Measurements from ENCODE around the gene MYD88.

Gene MYD88

DNA sequence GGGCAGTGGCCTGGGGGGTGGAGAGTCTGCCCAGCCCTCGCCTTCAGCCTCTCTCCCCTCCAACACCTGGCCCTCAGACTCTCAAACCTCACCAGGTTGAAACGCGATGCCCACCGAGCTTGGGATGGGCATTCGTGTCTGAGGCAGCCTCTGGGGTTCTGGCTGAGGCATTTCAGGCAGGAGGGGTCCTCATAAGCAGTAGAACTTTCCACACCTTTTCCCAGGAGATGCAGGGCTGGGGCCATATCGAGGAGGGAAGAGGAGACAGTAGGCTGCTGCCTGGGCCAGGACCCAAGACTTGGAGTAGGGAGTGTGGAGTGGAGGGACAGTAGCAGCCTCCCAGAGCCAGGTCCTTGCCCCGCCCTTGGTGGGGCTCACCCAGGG lies 26.1 kb upstream of the MYD88 start:
- DNase-seq (ENCODE audit: low spot score), result no peak

DNA sequence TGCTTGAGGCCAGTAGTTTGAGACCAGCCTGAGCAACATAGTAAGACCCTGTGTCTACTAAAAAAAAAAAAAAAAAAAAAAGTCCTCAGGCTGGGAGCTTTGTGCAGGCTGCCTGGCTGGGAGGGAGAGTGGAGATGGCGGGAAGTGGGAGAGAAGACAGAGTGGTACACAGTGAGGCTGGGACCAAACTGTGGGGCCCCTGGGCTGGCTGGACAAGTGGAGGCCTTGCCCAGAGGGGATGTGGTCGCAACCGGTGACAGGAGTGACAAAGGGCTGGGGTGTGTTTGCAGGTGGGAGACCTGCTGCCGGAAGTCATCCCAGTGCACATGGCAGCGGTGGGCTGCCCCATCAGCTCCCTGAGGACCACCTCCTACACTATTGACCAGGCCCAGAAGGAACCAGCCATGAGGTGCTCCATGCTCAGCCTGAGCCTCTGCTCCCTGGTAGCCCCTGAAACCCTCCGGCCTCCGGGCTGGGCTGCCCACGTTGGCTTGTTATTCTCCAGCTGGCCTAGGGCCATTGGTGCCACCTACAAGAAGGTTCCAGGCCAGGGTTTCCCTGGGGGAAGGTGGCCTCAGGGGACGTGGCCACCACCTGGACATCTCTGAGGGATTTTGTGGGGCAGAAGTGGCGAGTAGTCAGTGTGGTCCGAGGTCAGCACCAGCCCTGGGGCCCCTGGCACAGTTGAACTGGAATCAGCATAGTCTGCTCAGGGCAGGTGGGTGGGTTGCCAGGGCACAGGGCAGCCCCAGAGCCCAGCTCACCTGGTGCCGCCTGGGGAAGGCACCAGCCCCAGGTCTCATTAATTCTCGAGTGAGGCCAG lies 24.2 kb upstream of the MYD88 start:
- no peak for DNase-seq (ENCODE audit: low spot score)

DNA sequence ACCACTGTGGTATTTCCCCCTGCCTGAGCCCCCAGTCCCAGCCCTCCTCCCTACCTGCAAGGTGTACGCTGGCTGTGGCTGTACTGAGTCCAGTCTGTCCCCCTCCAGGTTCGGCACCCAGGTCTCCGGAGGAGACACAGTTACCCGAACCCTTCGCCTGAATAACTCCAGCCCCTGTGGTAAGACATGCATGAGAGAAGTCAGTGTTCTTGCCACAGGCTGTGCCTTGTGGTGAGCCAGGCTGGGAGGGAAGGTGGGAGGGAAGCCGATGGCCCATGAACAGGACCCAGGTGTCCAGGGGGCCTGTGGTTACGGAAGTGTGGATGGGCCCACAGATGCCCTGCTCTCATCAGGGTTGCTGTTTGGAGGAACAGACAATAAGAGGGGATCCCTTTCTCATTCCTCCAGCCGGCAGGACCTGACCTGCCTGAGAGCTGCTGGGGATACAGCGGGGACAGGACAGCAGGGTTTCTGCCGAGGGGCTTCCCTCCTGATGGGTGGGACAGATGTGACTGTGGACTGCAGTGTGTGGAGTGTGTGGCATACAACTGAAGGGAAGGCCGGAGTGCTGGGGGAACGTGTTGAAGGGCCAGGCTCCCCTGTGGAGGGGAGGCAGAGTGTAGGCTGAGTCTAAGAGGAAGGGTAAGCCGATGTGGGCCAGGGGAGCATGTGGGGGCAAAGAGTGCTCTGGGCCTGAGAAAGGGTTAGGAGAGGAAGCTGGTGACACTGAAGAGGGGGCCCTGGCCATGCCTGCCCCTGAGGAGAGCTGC lies 23.4 kb upstream of the MYD88 start:
- DNase-seq (ENCODE audit: low spot score), result no peak

DNA sequence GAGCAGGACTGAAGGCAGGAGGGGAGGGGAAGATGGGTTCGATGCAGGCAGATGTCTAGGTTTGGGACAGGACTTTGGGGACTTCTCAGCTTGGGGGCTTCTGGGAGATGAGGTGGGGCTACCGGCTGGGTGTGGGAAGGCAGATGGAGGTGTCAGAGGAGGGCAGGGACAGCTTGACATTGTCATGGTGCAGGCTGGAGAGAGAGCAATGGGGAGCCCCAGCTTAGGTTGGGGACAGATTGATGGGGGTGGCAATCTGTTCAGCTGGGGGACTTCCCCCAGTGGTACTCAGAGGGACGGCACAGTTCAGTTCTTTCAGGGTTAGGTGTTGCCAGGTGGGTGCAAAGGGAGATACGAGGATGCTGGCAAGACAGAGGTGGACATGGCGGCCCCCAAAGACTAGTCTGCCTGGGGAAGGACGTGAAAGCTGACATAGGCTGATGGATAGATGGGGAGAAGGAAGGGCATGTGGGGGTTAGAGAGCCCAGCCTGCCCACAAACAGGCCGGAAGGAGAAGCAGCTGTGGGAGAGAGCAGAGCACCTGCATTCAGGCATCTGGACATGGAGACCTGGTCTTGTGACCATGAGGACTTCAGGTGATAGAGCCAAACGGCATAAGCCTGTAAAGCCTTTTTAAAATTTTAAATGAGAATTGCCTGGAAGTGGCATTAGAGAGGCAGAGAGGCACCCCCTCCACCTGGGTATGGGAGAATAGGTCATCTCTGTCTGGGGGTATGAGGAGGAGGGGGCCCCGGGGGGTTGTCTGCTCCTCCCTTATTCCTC lies 22.6 kb upstream of the MYD88 start:
- DNase-seq (ENCODE audit: low spot score), result no peak

DNA sequence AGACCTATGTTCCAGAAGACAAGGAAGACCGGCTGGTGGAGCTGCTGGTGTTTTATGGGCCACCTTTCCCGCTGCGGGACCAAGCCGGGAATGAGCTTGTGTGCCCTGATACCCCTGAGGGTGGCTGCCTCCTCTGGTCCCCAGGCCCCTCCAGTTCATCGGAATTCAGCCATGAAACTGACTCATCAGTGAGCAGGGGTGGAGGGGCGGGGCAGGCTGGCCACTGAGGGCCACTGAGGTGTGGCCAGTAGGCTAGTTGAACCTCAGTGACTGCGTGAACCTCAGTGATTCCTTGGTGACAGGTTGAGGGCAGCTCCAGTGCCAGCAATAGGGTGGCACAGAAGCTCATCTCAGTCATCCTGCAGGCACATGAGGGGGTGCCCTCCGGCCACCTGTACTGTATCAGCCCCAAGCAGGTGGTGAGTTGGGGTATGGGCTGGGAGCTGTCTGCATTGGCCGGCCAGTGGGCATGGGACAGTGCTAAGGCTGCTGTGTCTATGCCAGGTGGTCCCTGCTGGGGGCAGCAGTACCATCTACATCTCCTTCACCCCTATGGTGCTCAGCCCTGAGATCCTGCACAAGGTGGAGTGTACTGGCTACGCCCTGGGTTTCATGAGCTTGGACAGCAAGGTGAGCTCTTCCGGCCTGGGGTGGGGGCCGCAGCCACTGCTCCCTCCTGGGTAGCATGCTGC lies 21.8 kb upstream of the MYD88 start:
- DNase-seq (ENCODE audit: low spot score), result no peak

DNA sequence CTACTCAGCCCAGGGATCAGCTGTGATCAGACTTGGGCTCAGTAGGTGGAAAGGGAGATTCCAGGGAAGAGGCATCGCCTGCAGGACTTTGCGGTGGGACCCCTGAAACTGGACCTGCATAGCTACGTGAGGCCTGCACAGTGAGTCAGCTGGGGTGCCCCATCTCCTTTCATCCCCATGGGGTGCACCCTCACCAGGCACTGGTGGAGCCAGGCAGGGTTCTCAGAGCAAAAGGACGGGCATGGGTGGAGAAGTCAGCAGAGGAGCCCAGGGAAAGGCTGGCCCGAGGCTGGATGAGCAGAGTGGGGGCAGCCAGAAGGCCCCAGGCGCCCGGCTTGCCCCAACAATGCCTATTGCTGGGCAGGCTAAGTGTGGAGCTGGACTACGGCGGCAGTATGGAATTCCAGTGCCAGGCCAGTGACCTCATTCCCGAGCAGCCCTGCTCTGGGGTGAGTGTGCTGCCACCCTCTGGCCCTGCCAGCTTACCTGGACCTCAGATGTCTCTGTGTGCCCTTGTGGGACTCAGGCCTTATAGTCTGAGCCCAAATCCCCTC lies 21.2 kb upstream of the MYD88 start:
- no peak for DNase-seq (ENCODE audit: low spot score)

DNA sequence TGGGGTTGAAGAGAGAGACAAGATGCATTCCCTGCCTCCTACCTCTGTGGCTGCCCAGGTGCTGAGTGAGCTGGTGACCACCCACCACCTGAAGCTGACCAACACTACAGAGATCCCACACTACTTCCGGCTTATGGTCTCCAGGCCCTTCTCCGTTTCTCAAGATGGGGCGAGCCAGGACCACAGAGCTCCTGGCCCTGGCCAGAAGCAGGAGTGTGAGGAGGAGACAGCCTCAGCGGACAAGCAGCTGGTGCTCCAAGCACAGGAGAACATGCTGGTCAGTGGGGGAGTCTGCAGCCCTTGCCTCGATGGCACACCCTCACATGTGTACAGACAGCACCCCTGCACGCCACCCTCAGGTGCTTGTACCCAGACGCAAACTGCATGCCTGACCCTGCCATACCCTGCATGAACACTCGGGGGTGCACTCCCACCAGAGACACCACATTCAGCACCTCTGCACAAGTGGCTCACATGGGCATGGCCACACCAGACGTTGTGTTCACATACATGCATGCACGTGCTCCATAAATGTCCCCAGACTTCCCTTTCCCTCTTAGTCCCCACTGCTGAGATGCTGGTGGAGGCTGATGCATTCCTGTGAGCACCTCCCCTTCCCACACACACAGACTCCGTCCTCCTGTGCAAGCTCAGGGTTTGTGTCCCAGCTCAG lies 20.6 kb upstream of the MYD88 start:
- DNase-seq (ENCODE audit: low spot score), result peak; percentile 40

DNA sequence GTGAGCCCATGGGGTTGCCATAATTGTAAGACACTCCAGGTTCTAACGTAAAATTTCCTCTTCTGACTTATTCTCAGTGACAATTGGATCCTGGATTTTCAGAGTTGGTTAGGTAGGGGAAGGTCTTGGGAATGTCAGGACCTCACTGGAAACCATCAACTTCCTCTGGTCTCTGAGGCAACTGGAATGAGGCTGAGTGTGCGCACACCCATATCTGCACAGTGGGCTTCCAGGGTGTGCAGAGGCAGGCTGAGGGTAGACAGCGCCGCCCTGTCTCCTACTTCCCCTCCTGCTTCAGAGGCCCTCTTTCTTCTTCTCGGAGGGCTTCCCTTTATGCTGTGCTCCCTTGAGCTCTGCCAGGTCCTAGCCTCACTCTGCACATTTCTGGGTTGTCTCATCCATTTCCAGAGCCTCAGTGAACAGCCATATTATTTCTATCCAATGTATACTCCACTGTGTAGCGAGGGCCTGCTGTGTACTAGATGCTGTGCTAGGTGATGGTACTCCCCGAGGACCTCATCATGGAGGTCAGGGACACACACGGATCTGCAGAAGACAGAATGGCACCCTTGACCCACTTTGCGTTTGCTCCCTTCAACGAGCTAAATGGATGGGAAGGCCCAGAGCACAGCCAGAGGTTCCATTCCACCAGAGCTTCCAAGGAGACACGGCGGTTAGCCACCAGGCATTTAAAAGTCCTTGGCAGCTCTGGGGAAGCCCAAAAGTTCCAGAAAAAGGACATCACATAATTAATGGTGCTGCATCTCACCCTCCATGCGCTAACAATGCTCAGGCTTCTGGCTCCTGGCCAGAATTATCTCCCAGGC lies 19.8 kb upstream of the MYD88 start:
- no peak for DNase-seq (ENCODE audit: low spot score)

DNA sequence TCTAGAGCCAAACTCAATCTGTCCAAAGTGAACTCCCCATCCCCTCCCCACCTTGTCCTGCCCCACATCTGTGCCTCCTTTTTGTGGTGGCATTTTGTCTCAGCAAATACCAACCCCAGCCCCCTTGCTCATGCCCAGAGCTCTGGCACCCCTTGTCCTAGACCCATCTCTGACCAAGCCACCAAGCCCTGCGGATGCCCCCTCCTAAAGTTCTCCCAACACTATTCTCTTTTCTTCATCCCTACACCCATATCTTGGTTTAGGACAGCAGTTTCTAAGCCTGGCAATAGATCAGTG lies 19.3 kb upstream of the MYD88 start:
- DNase-seq (ENCODE audit: low spot score), result no peak

DNA sequence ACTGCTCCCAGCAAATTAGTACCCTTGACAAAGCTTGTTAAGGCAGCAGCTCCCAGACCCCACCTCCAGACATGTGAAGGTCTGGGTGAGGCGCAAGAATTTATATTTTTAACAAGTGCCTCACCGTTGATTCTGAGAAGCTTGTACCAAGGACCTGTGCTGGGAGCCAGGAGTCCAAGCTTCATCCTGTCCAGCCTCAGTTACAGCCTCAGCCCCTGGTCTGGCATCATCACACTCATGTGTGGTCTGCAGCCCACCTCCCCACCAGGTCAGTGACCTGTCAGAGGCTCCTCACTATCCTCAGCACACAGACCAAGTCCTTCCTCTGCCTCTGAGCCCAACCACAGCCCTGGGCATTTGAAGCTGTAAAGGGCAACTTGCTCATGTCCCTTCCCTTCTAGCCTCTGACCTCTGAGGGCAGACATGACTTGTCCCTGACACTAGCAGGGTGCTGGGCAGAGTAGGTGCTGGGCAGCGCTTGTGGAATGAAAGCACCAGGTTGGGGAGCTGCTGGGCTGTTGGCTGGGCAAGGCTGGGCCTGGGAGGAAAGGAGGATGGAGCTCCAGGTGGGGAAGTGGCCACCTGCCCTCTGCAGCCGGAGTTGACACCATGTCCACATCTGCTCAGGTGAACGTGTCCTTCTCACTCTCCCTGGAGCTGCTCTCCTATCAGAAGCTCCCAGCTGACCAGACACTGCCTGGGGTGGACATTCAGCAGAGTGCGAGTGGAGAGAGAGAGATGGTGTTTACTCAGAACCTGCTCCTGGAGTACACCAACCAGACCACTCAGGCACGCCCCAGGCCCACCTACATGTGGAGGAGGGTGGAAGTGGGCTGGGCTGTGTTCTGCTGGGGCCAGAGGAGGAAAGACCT lies 18.4 kb upstream of the MYD88 start:
- no peak for DNase-seq (ENCODE audit: low spot score)

DNA sequence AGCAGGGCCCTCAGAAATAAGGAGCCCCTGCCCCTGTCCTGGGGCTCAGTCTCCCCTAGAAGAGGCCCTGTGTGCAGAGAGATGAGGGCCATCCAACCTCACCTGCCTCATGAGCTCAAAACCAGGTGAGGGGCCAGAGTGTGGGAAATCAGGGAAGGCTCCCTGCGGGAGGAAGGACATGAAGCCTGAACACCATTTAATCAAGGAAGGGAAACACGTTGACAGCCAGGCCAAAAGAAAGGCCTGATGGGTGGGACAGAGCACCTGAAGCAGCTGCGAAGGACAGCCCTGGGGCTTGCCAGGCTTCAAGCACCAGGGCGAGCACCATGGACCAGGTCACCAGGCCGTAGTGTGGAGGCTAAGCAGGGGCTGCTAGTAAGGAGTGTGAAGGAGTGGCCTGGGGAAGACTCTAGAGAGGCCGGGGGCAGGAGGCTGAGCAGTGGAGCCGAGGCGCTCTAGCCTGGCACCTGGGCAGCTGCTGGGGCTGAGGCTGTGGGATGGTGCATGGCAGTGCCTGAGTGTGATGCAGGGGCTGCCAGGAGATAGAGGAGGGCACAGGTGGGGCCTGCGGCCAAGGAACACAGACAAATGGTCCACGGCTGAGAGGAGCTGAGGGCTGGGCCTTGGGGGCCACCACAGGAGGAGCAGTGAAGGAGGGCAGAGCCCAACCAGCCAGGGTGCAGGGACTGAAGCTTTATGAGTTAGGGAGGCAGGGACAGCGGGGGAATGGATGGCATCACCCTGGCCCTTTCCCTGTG lies 17.6 kb upstream of the MYD88 start:
- DNase-seq (ENCODE audit: low spot score), result no peak

DNA sequence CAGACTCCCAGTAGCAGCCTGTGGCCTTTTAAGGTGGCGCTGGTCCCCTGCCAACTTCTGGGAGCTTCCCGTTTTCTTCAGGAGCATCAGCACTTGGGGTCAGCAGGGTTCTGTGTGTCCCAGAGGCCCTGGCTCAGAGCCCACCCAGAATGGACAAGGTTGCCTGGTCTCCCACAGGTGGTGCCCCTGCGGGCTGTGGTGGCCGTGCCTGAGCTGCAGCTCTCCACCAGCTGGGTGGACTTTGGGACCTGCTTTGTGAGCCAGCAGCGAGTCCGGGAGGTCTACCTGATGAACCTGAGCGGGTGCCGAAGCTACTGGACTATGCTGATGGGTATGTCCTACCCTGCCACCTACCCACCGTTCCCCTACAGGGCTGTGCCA lies 17.0 kb upstream of the MYD88 start:
- no peak for DNase-seq (ENCODE audit: low spot score)

DNA sequence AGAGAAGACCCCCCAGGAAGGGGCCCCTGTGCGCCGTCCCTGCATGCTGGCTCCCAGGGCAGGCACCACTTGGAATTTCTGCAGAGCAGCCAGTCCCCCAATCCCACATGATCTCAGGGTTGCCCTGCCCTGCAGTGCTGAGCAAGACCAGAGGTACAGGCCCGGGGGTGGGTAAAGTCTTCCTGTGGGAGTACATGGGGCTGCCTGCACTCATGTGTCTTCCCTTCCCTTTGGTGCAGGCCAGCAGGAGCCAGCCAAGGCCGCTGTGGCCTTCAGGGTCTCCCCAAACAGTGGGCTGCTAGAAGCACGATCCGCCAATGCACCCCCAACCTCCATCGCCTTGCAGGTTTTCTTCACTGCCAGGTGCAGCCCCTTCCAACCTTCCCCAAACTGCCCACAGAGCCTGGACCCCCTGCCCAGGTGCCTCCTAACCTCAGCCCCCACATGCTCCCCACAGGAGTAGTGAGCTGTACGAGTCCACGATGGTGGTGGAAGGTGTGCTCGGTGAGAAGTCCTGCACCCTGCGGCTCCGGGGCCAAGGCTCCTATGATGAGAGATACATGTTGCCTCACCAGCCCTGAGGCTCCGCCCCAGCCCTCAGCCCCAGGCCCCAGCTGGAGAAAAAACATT lies 16.5 kb upstream of the MYD88 start:
- DNase-seq (ENCODE audit: low spot score), result no peak

DNA sequence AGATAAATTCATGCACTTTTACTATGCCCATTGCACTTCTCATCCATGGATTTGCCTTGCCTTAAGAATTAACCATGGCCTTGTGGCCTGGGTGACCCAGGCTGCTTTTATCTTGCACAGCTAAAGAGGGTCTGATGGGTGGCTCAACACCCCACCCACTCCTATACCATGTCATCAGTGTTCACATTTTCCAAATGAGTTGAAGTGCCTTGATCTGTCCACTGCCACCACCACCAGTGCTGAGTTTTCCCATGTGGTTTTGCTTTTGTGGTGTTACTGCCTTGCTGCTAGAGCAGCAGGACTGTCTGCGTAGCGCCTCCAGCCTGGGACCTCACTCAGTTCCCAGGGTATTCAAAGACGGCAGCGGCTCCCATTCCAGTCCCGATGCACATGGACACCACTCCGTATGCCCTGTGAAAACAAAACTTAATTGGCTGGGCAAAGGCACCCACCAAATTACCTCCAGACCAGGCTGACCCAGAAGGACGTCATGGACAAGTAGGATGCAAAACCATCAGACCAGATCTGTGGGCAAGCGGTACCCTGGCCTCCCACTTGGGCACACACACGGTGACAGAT lies 15.7 kb upstream of the MYD88 start:
- no peak for DNase-seq (ENCODE audit: low spot score)

DNA sequence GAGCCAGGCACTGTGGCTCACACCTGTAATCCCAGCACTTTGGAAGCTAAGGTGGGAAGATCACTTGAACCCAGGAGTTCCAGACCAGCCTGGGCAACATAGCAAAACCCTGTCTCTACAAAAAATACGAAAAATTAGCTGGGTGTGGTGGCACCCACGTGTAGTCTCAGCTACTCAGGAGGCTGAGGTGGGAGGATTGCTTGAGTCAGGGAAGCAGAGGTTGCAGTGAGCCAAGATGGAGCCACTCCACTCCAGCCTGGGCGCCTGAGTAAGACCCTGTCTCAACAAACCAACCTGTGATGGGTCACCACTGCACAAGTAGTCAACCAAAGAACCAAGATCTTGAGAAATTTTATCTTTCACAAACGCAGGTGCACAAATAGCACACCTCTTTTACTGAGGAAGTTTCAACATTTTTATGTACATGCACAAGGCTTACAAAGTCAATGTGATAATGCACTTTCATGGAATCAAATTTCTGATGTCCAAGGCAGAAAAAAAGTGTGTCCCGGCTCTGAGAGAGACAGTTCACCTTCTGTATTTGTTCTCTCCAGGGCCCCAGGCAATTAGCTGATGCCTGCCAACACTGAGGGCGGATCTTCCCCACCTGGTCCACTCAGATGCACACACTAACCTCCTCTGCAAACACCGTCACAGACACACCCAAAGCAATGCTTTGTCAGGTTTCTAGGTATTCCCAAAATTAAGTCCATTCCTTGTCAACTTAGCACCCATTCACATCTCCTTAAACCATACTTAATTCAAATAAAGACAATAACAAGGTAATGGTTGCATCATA lies 13.9 kb upstream of the MYD88 start:
- no peak for DNase-seq (ENCODE audit: low spot score)

DNA sequence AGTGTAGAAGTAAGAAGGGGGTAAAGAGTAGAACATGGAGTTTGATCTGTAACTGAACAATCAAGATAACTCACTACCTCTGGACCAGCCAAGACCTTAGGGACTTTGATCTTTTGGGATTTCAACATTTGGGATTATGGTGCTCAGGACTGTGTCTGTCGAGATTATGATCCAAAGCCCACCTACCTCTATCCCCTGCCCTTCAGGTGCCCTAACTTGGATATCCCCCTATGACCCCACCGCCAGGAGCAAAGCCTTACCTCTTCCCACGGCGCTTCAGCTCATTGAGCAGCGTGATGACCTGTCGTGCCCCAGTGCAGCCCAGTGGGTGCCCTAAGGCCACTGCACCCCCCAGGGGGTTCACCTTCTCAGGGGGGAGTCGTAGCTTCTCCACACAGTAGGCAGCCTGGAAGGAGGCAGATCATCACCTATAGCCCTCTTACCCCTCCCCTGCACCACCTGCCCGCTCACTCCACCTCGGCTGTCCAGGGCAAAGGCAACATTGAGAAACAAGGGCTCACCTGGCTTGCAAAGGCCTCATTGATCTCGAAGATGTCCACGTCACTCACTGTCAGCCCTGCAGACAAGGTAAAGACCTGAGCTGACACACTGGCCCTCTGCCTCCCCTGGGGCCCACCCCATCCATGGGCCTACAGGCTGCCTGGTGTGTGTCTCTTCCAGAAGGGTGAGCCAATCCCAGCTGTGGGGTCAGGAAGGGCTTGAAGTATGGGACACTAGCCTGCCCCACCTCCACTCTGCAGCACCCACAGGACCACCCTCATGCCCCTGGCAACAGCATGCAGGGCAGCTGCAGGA lies 12.9 kb upstream of the MYD88 start:
- DNase-seq (ENCODE audit: low spot score), result no peak
